GM12873 (cell line): Measurements from ENCODE around the gene HAPLN2.

Source experiments
- CTCF ChIP-seq: IDR thresholded peaks from 2 replicates; pipeline ENCODE4 v1.5.1; 2012; ENCODE audit warnings: low read depth, mild to moderate bottlenecking, moderate library complexity, low read length, control low read depth; ENCODE audit not compliant: insufficient read depth; ENCODE audit errors: missing control alignments

The HAPLN2 gene

GRCh38 chr1:156625436-156626078, 6.3 kb downstream of the HAPLN2 start:
- TF ChIP-seq CTCF = peak; percentile 91

- TF ChIP-seq CTCF = no peak
These were observed 6.8 kb downstream of the HAPLN2 start for GRCh38 chr1:156626079-156626438.

- peak; percentile 79 for TF ChIP-seq CTCF
These were observed 8.2 kb downstream of the HAPLN2 start for GRCh38 chr1:156627313-156627880.

- no peak for TF ChIP-seq CTCF
These were observed 10.7 kb downstream of the HAPLN2 start for GRCh38 chr1:156629823-156630449.

GRCh38 chr1:156632355-156632754, 13.1 kb downstream of the HAPLN2 start:
- TF ChIP-seq CTCF = no peak

GRCh38 chr1:156638189-156638985, 19.2 kb downstream of the HAPLN2 start:
- no peak for TF ChIP-seq CTCF

GRCh38 chr1:156639601-156640101, 20.4 kb downstream of the HAPLN2 start:
- TF ChIP-seq CTCF = no peak
